ENCODE data around the gene LONRF2. TPM values are rescaled to one million over a fixed set of nuclear protein-coding genes. Genes with fewer than 3 reads are reported as not detected.

LONRF2 gene
- total RNA-seq, 4 donors from 2014 or later: 0.38 to 2.6 (median 1.1) TPM

DNA sequence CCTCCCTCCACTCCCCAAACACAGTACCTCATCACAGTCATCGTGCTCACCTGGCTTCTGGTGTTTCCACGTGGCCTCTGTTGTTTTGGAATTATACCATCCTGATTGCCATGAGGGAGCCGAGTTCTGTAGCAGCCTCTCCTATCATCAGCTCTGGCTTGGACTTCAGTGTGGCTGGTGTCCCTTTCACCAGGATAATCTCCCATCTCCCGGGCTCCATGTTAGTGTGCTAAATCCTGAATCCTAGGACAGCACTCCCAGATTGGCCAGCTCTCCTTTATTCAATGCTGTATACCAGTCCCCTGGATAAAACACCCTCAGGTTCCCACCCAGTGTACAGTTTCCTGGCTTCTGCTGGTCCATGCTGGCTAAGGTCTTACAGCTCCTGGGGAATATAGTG lies 53.3 kb downstream of the LONRF2 start:
- no peak for TF ChIP-seq POLR2A (IDR thresholded peaks at IDR 0.05)
- TF ChIP-seq, protein P1, sequence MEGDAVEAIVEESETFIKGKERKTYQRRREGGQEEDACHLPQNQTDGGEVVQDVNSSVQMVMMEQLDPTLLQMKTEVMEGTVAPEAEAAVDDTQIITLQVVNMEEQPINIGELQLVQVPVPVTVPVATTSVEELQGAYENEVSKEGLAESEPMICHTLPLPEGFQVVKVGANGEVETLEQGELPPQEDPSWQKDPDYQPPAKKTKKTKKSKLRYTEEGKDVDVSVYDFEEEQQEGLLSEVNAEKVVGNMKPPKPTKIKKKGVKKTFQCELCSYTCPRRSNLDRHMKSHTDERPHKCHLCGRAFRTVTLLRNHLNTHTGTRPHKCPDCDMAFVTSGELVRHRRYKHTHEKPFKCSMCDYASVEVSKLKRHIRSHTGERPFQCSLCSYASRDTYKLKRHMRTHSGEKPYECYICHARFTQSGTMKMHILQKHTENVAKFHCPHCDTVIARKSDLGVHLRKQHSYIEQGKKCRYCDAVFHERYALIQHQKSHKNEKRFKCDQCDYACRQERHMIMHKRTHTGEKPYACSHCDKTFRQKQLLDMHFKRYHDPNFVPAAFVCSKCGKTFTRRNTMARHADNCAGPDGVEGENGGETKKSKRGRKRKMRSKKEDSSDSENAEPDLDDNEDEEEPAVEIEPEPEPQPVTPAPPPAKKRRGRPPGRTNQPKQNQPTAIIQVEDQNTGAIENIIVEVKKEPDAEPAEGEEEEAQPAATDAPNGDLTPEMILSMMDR (IDR thresholded peaks at IDR 0.05): no peak
- DNase-seq (ENCODE audit: low spot score in 2 of 2): peak in 1 of 2 donors; percentile 37
- H3K4me3 ChIP-seq (ENCODE audit: low read depth, poor library complexity, severe bottlenecking): no peak overlapping the region
- intact Hi-C loops (cut with DNase I; ENCODE audit: low total_unique reads): no loop called here
- WGBS, 2 donors: 75% methylated on average over 4 of the region's 4 CpGs

DNA sequence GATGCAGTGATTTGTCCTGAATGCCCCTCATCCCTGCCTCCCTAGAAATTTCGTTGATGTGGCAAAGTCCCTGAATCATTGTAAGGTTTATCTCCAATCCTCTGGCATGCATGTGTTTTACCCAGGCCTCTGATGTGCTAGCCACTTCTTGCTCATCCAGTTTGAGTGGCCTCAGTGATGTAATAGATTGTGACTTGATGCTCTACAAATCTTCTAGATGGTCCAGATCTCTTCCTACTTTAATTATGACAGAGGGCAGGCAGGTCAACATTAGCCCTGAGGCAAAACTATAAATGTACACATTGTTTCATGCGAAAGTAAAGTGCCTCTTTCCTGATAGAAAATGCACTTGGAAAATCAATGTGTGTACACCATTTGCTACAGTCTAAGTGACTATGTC lies 54.5 kb downstream of the LONRF2 start:
- intact Hi-C loops (cut with DNase I; ENCODE audit: low total_unique reads): no loop called here
- H3K4me3 ChIP-seq (ENCODE audit: low read depth, poor library complexity, severe bottlenecking): no peak overlapping the region
- 58 to 73% methylated on average over 2 of the region's 2 CpGs for WGBS, 2 donors
- DNase-seq (ENCODE audit: low spot score in 2 of 2): no peak
- no peak for TF ChIP-seq POLR2A (IDR thresholded peaks at IDR 0.05)
- TF ChIP-seq, protein P1 (IDR thresholded peaks at IDR 0.05): no peak

DNA sequence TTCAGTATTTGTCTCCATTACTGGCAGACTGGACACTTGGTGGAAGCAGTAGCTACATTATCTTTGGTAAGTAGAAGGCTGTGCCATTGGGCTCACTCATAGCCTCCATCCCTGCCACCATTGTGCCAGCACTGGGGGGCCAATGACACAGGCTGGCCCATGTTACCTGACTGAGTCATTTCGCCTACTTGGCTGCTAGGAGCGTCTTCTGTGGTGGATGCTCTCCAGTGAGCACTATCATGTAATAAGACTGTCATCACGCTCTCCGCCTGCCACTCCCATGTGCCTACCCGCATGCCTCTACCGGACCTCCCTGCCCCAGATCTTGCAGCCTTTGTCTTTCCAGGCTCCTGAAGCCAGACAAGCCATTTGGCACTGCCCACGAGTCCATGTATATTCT lies 56.2 kb downstream of the LONRF2 start:
- H3K4me3 ChIP-seq (ENCODE audit: low read depth, poor library complexity, severe bottlenecking): no peak overlapping the region
- no peak for DNase-seq (ENCODE audit: low spot score in 2 of 2)
- 88 to 92% methylated on average over 7 of the region's 7 CpGs for WGBS, 2 donors
- TF ChIP-seq, protein P1 (IDR thresholded peaks at IDR 0.05): no peak
- no peak for TF ChIP-seq POLR2A (IDR thresholded peaks at IDR 0.05)
- intact Hi-C loops (cut with DNase I; ENCODE audit: low total_unique reads): no loop called here

DNA sequence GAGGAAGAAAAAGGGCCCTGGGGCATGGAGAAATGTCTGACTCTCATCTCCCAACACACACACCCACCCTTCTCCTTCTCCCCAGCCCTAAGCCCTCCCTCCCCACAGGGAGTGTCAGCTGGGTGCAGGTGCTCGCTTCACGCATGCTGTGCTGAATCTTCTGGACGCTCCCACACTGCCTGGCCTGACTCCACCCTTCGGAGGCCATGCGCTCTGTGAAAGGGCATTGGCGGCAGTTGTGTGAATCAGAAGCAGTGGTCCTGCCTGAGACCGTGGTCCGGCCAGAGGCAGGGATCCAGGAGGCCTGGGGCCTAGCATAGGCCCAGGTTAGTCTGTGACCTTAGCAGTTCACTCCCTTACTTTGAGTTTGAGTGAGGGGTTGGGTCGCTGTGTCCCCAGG lies 57.1 kb downstream of the LONRF2 start:
- TF ChIP-seq POLR2A (IDR thresholded peaks at IDR 0.05): no peak
- no peak overlapping the region for H3K4me3 ChIP-seq (ENCODE audit: low read depth, poor library complexity, severe bottlenecking)
- 91 to 94% methylated on average over 9 of the region's 9 CpGs for WGBS, 2 donors
- DNase-seq (ENCODE audit: low spot score in 2 of 2): no peak
- intact Hi-C loops (cut with DNase I; ENCODE audit: low total_unique reads): no loop called here

DNA sequence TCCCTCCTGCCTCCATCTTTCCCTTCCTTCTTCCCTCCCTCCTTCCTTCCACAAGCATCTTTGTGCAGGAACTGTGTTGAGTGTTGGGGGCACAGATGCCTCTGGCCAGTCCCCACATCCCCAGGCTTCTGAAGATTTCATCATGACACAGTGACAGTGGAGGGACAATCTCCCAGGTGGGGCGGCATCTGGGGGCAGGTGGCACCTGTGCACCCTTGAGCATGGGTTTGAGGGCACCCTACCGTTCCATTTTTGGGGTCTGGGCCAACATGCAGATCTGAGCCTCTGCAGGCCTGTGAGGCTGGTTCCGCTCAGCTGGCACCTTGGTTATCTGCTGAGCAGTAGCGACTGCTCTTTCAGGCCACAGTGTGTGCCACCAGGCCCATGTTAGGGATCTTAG lies 57.6 kb downstream of the LONRF2 start:
- DNase-seq (ENCODE audit: low spot score in 2 of 2): no peak
- intact Hi-C loops (cut with DNase I; ENCODE audit: low total_unique reads): loop anchor here (5.0 kb wide), 1 partner anchor 118 kb away; no protein-coding TSS in a partner anchor
- WGBS, 2 donors: 95% methylated on average over 4 of the region's 4 CpGs; no CpG with 5 or more reads in 1 of the 2 donors
- H3K4me3 ChIP-seq (ENCODE audit: low read depth, poor library complexity, severe bottlenecking): no peak overlapping the region
- TF ChIP-seq, protein P1 (IDR thresholded peaks at IDR 0.05): no peak
- no peak for TF ChIP-seq POLR2A (IDR thresholded peaks at IDR 0.05)

DNA sequence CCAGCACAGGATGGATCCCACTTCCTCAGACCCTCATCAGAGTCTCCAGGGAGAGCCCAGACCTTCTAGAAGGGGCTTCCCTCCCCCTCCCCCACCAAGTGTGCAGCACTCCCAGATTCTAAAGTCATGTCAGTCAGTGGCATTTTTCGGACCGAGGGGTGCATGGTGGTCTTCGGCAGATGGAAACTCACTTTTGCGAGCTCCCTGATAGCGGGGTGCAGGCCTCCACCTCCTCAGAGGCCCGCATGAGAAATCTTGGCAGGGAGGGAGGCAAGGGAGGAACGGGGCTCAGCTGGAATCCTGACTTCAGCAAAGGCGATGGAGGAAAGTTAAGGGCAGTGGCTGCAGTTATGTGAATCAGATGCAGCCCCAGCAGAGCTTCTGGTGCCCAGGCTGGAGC lies 58.2 kb downstream of the LONRF2 start:
- TF ChIP-seq POLR2A (IDR thresholded peaks at IDR 0.05): no peak
- TF ChIP-seq, protein P1 (IDR thresholded peaks at IDR 0.05): no peak
- intact Hi-C loops (cut with DNase I; ENCODE audit: low total_unique reads): loop anchor here (5.0 kb wide), 1 partner anchor 118 kb away; no protein-coding TSS in a partner anchor
- 84 to 88% methylated on average over 6 to 7 of the region's 8 CpGs for WGBS, 2 donors
- no peak for DNase-seq (ENCODE audit: low spot score in 2 of 2)
- no peak overlapping the region for H3K4me3 ChIP-seq (ENCODE audit: low read depth, poor library complexity, severe bottlenecking)
